H1 (cell line): ENCODE measurements around the gene CCDC198. TPM values are rescaled to one million over a fixed set of nuclear protein-coding genes. Genes with fewer than 3 reads are reported as not detected.

Source experiments
- ATF2 ChIP-seq: IDR thresholded peaks from 2 replicates; pipeline ENCODE4 v1.6.1; 2012; ENCODE audit warnings: low read length, inconsistent platforms
- CHD7 ChIP-seq: fragments of 300-600 bp; sonication (generic); IDR thresholded peaks from 2 replicates; pipeline ENCODE4 v1.7.1; 2012; ENCODE audit warnings: low read length, moderate library complexity, mild to moderate bottlenecking, inconsistent platforms; ENCODE audit not compliant: insufficient replicate concordance
- KDM1A ChIP-seq: fragments of 200-600, 300-600 bp; sonication (generic); IDR thresholded peaks from 2 replicates; pipeline ENCODE4 v1.7.1; 2016; ENCODE audit warnings: mild to moderate bottlenecking, low read length, borderline replicate concordance
- RAD21 ChIP-seq, 2 experiments: IDR thresholded peaks in 1 of 2; conservative IDR thresholded peaks in 1 of 2; 2 replicates each; pipeline ENCODE4 v1.6.1; 2011; ENCODE audit warnings: low read depth in 2 of 2, low read length in 2 of 2, improper control_type of control experiment in 1 of 2, inconsistent platforms in 1 of 2, mild to moderate bottlenecking in 1 of 2, moderate library complexity in 1 of 2
- SP1 ChIP-seq: IDR thresholded peaks from 2 replicates; pipeline ENCODE4 v1.6.1; 2011; ENCODE audit warnings: low read depth, low read length
- SRF ChIP-seq: IDR thresholded peaks from 2 replicates; pipeline ENCODE4 v1.6.1; 2011; ENCODE audit warnings: mild to moderate bottlenecking, low read depth, low read length, moderate library complexity
- polyA plus RNA-seq, 7 experiments: library from polyadenylated mRNA; depleted of rRNA in 3 of 7; stranded (reverse) in 5 of 7; unstranded in 2 of 7; fragments of >200 nt in 5 of 7; fragments of 200-250 nt in 2 of 7; gene quantifications; 1 replicate in 5 of 7; 2 replicates in 1 of 7; 4 replicates in 1 of 7; pipeline versions ENCODE4 v1.2.1 to v1.2.3, GENCODE V29; 2011 to 2013; ENCODE audit warnings: missing spikeins in 2 of 7, mixed read lengths in 2 of 7
- total RNA-seq: library from RNA; stranded (reverse); fragmentation: NEBNext Ultra II Directional; extraction: Animal tissue kit (Norgen Biotek cat#: 25700); gene quantifications from 2 replicates; pipeline ENCODE4 v1.2.1, GENCODE V29; 2021
- TF ChIP-seq, protein P1 (sequence below), 3 experiments: IDR thresholded peaks; 1 replicate in 2 of 3; 2 replicates in 1 of 3; pipeline versions ENCODE4 v1.5.1 to v1.6.1; 2011; ENCODE audit warnings: low read length in 3 of 3, mild to moderate bottlenecking in 3 of 3, inconsistent platforms in 2 of 3, low read depth in 1 of 3, moderate library complexity in 1 of 3; ENCODE audit not compliant: insufficient read depth in 1 of 3; ENCODE audit errors: control extremely low read depth in 1 of 3

Gene CCDC198
- total and polyA plus RNA-seq, 2 of the 8 experiments (the other 6 are each of a cell fraction or from before 2014, with no cell fraction given): not detected

GRCh38 chr14:57420033-57420432 is 73.6 kb downstream of the CCDC198 start (continued):
- no peak for TF ChIP-seq CHD7
- TF ChIP-seq, protein P1, sequence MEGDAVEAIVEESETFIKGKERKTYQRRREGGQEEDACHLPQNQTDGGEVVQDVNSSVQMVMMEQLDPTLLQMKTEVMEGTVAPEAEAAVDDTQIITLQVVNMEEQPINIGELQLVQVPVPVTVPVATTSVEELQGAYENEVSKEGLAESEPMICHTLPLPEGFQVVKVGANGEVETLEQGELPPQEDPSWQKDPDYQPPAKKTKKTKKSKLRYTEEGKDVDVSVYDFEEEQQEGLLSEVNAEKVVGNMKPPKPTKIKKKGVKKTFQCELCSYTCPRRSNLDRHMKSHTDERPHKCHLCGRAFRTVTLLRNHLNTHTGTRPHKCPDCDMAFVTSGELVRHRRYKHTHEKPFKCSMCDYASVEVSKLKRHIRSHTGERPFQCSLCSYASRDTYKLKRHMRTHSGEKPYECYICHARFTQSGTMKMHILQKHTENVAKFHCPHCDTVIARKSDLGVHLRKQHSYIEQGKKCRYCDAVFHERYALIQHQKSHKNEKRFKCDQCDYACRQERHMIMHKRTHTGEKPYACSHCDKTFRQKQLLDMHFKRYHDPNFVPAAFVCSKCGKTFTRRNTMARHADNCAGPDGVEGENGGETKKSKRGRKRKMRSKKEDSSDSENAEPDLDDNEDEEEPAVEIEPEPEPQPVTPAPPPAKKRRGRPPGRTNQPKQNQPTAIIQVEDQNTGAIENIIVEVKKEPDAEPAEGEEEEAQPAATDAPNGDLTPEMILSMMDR (IDR thresholded peaks at IDR 0.05; ENCODE audit: control extremely low read depth in 1 of 3, insufficient read depth in 1 of 3, low read depth in 1 of 3, low read length in 3 of 3): no peak
- no peak for TF ChIP-seq SRF
- no peak for TF ChIP-seq SP1
- no peak for TF ChIP-seq ATF2
- TF ChIP-seq RAD21 (IDR thresholded peaks at IDR 0.05 in 1 of 2, conservative IDR thresholded peaks at IDR 0.05 in 1 of 2; ENCODE audit: low read depth in 2 of 2, low read length in 2 of 2): no peak
- no peak for TF ChIP-seq KDM1A
- TF ChIP-seq, all 59 proteins: peak for 0
